Ishikawa (cell line): ENCODE data around the gene GDF11.

Experiments
- CEBPB ChIP-seq: IDR thresholded peaks from 2 replicates; pipeline ENCODE4 v1.6.1; 2012
- CREB1 ChIP-seq: IDR thresholded peaks from 2 replicates; pipeline ENCODE4 v1.6.1; 2012; ENCODE audit warnings: low read depth
- EGR1 ChIP-seq: IDR thresholded peaks from 2 replicates; pipeline ENCODE4 v1.6.1; 2012
- EP300 ChIP-seq: IDR thresholded peaks from 2 replicates; pipeline ENCODE4 v1.6.1; 2012; ENCODE audit warnings: borderline replicate concordance
- FOXM1 ChIP-seq: IDR thresholded peaks from 2 replicates; pipeline ENCODE4 v1.6.1; 2012; ENCODE audit warnings: low read depth, borderline replicate concordance
- NFIC ChIP-seq: IDR thresholded peaks from 2 replicates; pipeline ENCODE4 v1.6.1; 2012
- RAD21 ChIP-seq: IDR thresholded peaks from 2 replicates; pipeline ENCODE4 v1.6.1; 2012; ENCODE audit warnings: low read depth
- TAF1 ChIP-seq: IDR thresholded peaks from 2 replicates; pipeline ENCODE4 v1.6.1; 2012; ENCODE audit warnings: low read depth, mild to moderate bottlenecking
- TCF12 ChIP-seq: IDR thresholded peaks from 2 replicates; pipeline ENCODE4 v1.6.1; 2012; ENCODE audit warnings: low read depth
- TEAD4 ChIP-seq: IDR thresholded peaks from 2 replicates; pipeline ENCODE4 v1.6.1; 2012
- YY1 ChIP-seq: IDR thresholded peaks from 2 replicates; pipeline ENCODE4 v1.6.1; 2012; ENCODE audit warnings: low read depth
- ZBTB7A ChIP-seq: IDR thresholded peaks from 2 replicates; pipeline ENCODE4 v1.6.1; 2012; ENCODE audit warnings: low read depth
- TF ChIP-seq, protein P1 (sequence below): IDR thresholded peaks from 2 replicates; pipeline ENCODE4 v1.6.1; 2012; ENCODE audit warnings: low read depth, mild to moderate bottlenecking
- TF ChIP-seq, protein P2 (sequence below): IDR thresholded peaks from 2 replicates; pipeline ENCODE4 v1.6.1; 2012
- TF ChIP-seq, protein P3 (sequence below): IDR thresholded peaks from 2 replicates; pipeline ENCODE4 v1.6.1; 2012

Gene GDF11

GRCh38 chr12:55699471-55700055 lies 43.4 kb upstream of the GDF11 start:
- TF ChIP-seq, protein P1, sequence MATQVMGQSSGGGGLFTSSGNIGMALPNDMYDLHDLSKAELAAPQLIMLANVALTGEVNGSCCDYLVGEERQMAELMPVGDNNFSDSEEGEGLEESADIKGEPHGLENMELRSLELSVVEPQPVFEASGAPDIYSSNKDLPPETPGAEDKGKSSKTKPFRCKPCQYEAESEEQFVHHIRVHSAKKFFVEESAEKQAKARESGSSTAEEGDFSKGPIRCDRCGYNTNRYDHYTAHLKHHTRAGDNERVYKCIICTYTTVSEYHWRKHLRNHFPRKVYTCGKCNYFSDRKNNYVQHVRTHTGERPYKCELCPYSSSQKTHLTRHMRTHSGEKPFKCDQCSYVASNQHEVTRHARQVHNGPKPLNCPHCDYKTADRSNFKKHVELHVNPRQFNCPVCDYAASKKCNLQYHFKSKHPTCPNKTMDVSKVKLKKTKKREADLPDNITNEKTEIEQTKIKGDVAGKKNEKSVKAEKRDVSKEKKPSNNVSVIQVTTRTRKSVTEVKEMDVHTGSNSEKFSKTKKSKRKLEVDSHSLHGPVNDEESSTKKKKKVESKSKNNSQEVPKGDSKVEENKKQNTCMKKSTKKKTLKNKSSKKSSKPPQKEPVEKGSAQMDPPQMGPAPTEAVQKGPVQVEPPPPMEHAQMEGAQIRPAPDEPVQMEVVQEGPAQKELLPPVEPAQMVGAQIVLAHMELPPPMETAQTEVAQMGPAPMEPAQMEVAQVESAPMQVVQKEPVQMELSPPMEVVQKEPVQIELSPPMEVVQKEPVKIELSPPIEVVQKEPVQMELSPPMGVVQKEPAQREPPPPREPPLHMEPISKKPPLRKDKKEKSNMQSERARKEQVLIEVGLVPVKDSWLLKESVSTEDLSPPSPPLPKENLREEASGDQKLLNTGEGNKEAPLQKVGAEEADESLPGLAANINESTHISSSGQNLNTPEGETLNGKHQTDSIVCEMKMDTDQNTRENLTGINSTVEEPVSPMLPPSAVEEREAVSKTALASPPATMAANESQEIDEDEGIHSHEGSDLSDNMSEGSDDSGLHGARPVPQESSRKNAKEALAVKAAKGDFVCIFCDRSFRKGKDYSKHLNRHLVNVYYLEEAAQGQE, result no peak
- TF ChIP-seq EP300 (no peak), ZBTB7A (no peak), NFIC (no peak), TEAD4 (no peak), FOXM1 (no peak), TCF12 (no peak), RAD21 (no peak), TAF1 (no peak), EGR1 (no peak), CEBPB (no peak), CREB1 (no peak), YY1 (no peak)
- TF ChIP-seq, protein P2, sequence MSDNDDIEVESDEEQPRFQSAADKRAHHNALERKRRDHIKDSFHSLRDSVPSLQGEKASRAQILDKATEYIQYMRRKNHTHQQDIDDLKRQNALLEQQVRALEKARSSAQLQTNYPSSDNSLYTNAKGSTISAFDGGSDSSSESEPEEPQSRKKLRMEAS, result no peak
- TF ChIP-seq, protein P3, sequence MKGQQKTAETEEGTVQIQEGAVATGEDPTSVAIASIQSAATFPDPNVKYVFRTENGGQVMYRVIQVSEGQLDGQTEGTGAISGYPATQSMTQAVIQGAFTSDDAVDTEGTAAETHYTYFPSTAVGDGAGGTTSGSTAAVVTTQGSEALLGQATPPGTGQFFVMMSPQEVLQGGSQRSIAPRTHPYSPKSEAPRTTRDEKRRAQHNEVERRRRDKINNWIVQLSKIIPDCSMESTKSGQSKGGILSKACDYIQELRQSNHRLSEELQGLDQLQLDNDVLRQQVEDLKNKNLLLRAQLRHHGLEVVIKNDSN, result no peak

DNA sequence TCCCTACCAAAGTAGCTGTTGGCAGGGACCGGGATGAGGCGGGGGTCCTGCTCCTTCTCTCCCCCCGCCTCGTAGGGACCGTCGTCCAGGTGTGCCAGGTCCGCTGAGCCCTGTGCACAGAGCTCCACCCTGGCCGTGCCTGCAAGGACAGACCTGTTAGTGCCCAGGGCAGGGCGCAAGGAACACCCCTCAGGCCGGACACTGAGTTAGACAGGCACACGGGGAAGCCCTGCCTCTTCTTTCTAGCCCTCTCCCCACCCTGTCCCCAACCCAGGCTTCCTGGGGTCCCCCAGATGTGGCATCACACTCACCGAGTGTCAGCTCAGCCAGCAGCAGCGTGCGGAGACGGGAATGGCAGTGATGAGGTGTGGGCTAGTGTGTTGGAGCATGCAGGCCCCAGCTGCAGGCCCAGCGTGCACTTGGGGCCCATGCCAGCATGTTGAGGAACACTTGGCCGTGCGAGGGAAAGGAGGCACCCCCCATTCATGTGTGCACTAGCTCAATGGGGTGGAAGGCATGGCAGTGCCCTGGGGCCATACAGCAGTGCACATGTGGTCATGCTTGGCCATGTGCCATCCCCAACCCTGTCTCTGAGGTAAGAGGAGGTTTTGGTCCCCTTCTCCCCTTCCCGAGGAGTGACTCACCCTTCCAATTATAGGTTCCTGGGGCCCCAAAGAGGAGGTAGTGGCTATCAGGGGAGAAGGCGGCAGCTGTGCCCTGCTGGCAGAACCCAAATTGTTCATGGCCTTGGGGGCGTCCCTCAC lies 42.5 kb upstream of the GDF11 start:
- TF ChIP-seq TEAD4, result no peak
- TF ChIP-seq, protein P2, result no peak
- no peak for TF ChIP-seq TCF12
- TF ChIP-seq, protein P3, result no peak
- TF ChIP-seq TAF1, result no peak
- TF ChIP-seq CEBPB, result no peak

DNA sequence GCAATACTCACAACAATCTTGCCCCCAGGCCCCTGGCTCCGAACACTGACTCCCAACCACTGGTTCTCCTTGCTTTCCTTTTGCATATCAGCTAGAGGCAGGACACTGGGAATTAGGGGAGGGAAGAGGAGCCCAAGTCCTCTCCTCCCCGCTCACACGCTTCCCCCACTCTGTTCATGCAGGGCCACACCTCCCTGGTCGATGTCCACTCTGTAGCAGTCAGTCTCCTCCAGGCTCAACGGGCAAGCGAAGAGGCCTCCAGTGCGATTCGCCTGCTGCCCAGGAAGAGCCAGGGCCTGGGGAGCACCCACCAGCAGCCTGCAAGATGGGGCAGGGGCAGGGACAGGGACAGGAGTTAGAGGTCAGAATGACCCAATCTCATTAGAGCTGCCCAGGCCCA lies 40.1 kb upstream of the GDF11 start:
- TF ChIP-seq, protein P2, result no peak
- TF ChIP-seq CREB1 (no peak), TAF1 (no peak), TCF12 (no peak), EP300 (no peak), TEAD4 (no peak), FOXM1 (no peak), EGR1 (no peak), YY1 (no peak), NFIC (no peak)
- TF ChIP-seq, protein P3, result no peak
- TF ChIP-seq, protein P1, result no peak

DNA sequence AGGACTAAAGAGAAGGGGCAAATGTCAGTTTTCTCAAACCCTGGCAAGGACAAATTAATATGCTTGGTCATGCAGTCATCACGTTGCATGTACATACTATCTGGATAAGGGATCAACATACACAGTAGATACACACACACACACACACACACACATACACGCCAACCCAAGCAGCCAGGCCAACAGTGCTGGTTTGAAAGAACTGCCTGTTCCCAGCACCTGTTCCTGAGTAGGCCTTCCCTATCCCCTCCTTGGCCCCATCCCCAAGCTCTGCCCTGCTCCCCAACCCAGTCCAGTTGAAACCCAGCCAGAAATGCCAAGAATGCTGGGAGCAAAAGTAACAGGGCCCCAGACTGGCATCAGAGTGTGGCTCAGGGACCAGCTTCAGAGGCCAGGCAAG lies 39.6 kb upstream of the GDF11 start:
- no peak for TF ChIP-seq NFIC
- no peak for TF ChIP-seq CREB1

DNA sequence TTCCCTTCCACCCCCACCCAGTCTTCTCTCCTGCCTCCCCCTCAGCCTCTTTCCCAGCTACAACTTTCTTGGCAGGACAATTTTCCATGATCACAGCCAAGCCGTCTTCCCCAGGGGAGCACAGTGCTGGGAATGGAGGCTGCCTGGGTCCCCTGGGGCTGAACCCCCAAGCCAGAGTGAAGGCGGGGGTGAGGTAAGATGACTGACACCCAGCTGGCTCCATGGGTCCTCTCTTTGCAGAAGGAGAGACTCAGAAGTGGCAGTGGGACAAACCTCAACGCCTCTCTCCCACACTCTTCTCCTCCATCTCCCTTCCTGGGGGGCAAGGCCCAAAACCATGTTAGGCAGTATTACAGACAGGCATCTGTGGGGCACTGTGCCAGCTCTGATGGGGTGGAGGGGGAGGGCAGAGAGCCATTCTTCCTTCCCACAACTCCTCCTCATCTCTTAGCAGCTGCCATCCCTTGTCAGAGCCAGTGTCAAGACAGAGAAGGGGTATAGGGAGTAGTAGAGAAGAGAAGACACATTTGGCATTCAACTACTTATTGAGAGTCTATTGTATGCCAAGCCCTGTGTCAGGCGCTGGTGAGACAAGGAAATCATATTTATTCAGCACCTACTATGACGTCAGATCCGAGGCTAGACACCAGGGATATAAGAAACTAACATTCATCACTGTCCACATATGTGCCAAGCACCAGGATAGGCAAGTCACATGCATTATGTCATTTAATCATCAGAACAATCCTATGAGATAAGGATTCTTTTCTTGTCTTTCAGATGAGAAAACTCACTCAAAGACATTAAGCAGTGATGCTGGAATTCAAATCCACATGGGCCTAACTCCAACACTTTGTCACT lies 38.8 kb upstream of the GDF11 start:
- TF ChIP-seq CREB1, result no peak
- TF ChIP-seq TAF1, result no peak
- TF ChIP-seq, protein P3, result no peak
- TF ChIP-seq EGR1, result no peak
- no peak for TF ChIP-seq FOXM1
- TF ChIP-seq CEBPB, result no peak
